Breast epithelium (tissue), 3 donors: ENCODE measurements around the gene PHF21B.

Experiments
- POLR2A ChIP-seq: fragments of 450-650 bp; IDR thresholded peaks from one replicate; pipeline ENCODE4 v1.6.1; 2016; ENCODE audit warnings: antibody characterized with exemption, mild to moderate bottlenecking, moderate library complexity
- POLR2AphosphoS5 ChIP-seq, 3 donors: sonication (generic); formaldehyde crosslinking; IDR thresholded peaks; one replicate each; pipeline ENCODE4 v1.6.1; 2017; ENCODE audit warnings: antibody characterized with exemption in 3 of 3
- TF ChIP-seq, protein P1 (sequence below), 3 donors: fragments of 450-650 bp; IDR thresholded peaks; one replicate each; pipeline ENCODE4 v1.5.1; 2016 to 2017; ENCODE audit warnings: antibody characterized with exemption in 3 of 3, mild to moderate bottlenecking in 3 of 3, moderate library complexity in 3 of 3

DNA sequence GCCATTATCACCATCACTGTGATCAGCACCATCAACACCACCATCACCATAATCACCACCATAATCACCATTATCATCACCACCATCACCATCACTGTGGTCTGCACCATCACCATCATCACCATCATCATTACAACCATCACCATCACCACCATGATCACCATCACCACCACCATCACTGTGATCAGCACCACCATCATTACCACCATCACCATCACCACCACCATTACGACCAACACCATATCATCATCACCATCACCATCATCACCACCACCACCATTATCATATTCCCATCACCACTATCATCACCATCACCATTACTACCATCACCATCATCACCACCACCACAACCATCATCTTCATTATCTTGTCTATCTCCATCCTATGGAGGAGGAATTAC lies 125.2 kb downstream of the PHF21B start:
- TF ChIP-seq, protein P1, sequence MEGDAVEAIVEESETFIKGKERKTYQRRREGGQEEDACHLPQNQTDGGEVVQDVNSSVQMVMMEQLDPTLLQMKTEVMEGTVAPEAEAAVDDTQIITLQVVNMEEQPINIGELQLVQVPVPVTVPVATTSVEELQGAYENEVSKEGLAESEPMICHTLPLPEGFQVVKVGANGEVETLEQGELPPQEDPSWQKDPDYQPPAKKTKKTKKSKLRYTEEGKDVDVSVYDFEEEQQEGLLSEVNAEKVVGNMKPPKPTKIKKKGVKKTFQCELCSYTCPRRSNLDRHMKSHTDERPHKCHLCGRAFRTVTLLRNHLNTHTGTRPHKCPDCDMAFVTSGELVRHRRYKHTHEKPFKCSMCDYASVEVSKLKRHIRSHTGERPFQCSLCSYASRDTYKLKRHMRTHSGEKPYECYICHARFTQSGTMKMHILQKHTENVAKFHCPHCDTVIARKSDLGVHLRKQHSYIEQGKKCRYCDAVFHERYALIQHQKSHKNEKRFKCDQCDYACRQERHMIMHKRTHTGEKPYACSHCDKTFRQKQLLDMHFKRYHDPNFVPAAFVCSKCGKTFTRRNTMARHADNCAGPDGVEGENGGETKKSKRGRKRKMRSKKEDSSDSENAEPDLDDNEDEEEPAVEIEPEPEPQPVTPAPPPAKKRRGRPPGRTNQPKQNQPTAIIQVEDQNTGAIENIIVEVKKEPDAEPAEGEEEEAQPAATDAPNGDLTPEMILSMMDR (IDR thresholded peaks at IDR 0.05) = no peak
- TF ChIP-seq POLR2A = no peak
- TF ChIP-seq POLR2AphosphoS5 (IDR thresholded peaks at IDR 0.05) = no peak
